Endothelial cell of umbilical vein (primary cell): ENCODE measurements around the gene TMEM253. TPM values are rescaled to one million over a fixed set of nuclear protein-coding genes. Genes with fewer than 3 reads are reported as not detected.

Experiments used
- BruUV-seq: library from RNA; stranded (reverse); fragments of 400-500 nt; replicated peaks from 2 replicates; lab custom pipeline; 2021; lab: Mats Ljungman, UMichigan
- CTCF ChIA-PET: fragments of 300-600, 350-600 bp; sonication (Branson Sonifier 250); formaldehyde crosslinking; loops from one replicate; lab custom pipeline; 2021; ENCODE audit warnings: antibody characterized with exemption, inconsistent platforms; lab: Charles Lee
- POLR2A ChIA-PET: fragments of 300-600, 350-600 bp; sonication (Branson Sonifier 250); formaldehyde crosslinking; loops from one replicate; lab custom pipeline; 2021; ENCODE audit warnings: antibody characterized with exemption, inconsistent platforms; lab: Charles Lee
- DNase-seq: peaks from one replicate; pipeline ENCODE4 v3.0.0-alpha.2; 2011; ENCODE audit warnings: low read depth, low spot score
- FAIRE-seq: peaks from 2 replicates; lab custom pipeline; 2011; peaks lifted over from hg19 to GRCh38; lab: Jason Lieb, UNC
- H2AFZ ChIP-seq: 2 replicates; pipeline ENCODE4 v1.6.0; 2012; ENCODE audit warnings: low read depth, low read length, control low read depth, inconsistent platforms
- H3K27ac ChIP-seq: 2 replicates; pipeline ENCODE4 v1.5.1; 2011; ENCODE audit warnings: low read depth, mild to moderate bottlenecking, control low read depth, low read length, moderate library complexity; ENCODE audit not compliant: insufficient read depth
- H3K27me3 ChIP-seq, 2 experiments: 2 replicates each; pipeline versions ENCODE4 v1.6.0 to v1.6.1; 2011; ENCODE audit warnings: low read length in 2 of 2, mixed read lengths in 1 of 2; ENCODE audit not compliant: control insufficient read depth in 2 of 2, insufficient read depth in 2 of 2
- H3K36me3 ChIP-seq, 2 experiments: 2 replicates in 1 of 2; 3 replicates in 1 of 2; pipeline ENCODE4 v1.5.1; 2011; ENCODE audit warnings: low read length in 2 of 2, mild to moderate bottlenecking in 1 of 2, moderate library complexity in 1 of 2; ENCODE audit not compliant: control insufficient read depth in 2 of 2, insufficient read depth in 2 of 2; ENCODE audit errors: extremely low read depth in 1 of 2
- H3K4me1 ChIP-seq: 3 replicates; pipeline ENCODE4 v1.5.1; 2011; ENCODE audit warnings: mild to moderate bottlenecking, low read length; ENCODE audit not compliant: control insufficient read depth, insufficient read depth; ENCODE audit errors: extremely low read depth
- H3K4me2 ChIP-seq: 2 replicates; pipeline ENCODE4 v1.6.1; 2011; ENCODE audit warnings: low read length, control low read depth, mixed read lengths; ENCODE audit not compliant: insufficient read depth
- H3K4me3 ChIP-seq, 3 experiments: fragments of 200-600 bp in 1 of 3; sonication (generic), shearing (Covaris generic) in 1 of 3; replicated peaks in 1 of 3; 2 replicates each; pipeline ENCODE4 v1.5.1; 2011 to 2016; ENCODE audit warnings: control low read depth in 3 of 3, low read length in 3 of 3, mild to moderate bottlenecking in 2 of 3, inconsistent platforms in 1 of 3, low read depth in 1 of 3, moderate library complexity in 1 of 3; ENCODE audit not compliant: insufficient read depth in 1 of 3
- H3K79me2 ChIP-seq: 2 replicates; pipeline ENCODE4 v1.6.0; 2012; ENCODE audit warnings: low read length, inconsistent platforms; ENCODE audit not compliant: control insufficient read depth, insufficient read depth
- H3K9ac ChIP-seq: replicated peaks from 2 replicates; pipeline ENCODE3; 2011; ENCODE audit warnings: low read length, control low read depth; ENCODE audit not compliant: insufficient read depth; ENCODE audit errors: extremely low read depth
- H3K9me1 ChIP-seq: replicated peaks from 3 replicates; pipeline ENCODE4 v1.6.0; 2011; ENCODE audit warnings: mild to moderate bottlenecking, low read length; ENCODE audit not compliant: control insufficient read depth, insufficient read depth; ENCODE audit errors: extremely low read depth
- H3K9me3 ChIP-seq: replicated peaks from 2 replicates; pipeline ENCODE4 v1.5.1; 2012; ENCODE audit warnings: low read length, inconsistent platforms; ENCODE audit not compliant: control insufficient read depth, insufficient read depth
- H4K20me1 ChIP-seq: replicated peaks from 2 replicates; pipeline ENCODE3; 2011; ENCODE audit warnings: mild to moderate bottlenecking, low read length; ENCODE audit not compliant: control insufficient read depth, insufficient read depth; ENCODE audit errors: extremely low read depth
- CTCF ChIP-seq, 2 donors: IDR thresholded peaks; 1 replicate in 1 of 2; 2 replicates in 1 of 2; pipeline ENCODE4 v1.5.1; 2011; ENCODE audit warnings: low read length in 2 of 2, mild to moderate bottlenecking in 2 of 2, moderate library complexity in 2 of 2, control low read depth in 1 of 2, inconsistent platforms in 1 of 2, low read depth in 1 of 2; ENCODE audit not compliant: insufficient read depth in 1 of 2; ENCODE audit errors: extremely low read depth in 1 of 2
- EZH2 ChIP-seq: IDR thresholded peaks from 2 replicates; pipeline ENCODE4 v1.6.1; 2012; ENCODE audit warnings: borderline replicate concordance, low read depth, mild to moderate bottlenecking, moderate library complexity, low read length, inconsistent platforms; ENCODE audit not compliant: severe bottlenecking
- FOS ChIP-seq: IDR thresholded peaks from 2 replicates; pipeline ENCODE4 v1.6.1; 2011; ENCODE audit warnings: mild to moderate bottlenecking, low read length, moderate library complexity, borderline replicate concordance; ENCODE audit not compliant: insufficient read depth
- GATA2 ChIP-seq: IDR thresholded peaks from 2 replicates; pipeline ENCODE4 v1.7.0; 2011; ENCODE audit warnings: low read depth, mild to moderate bottlenecking, moderate library complexity, mixed read lengths, low read length; ENCODE audit not compliant: insufficient read length, insufficient read depth
- JUN ChIP-seq: IDR thresholded peaks from 2 replicates; pipeline ENCODE4 v1.6.1; 2011; ENCODE audit warnings: borderline replicate concordance, low read depth; ENCODE audit not compliant: insufficient read length, insufficient read depth
- MAX ChIP-seq: IDR thresholded peaks from 2 replicates; pipeline ENCODE4 v1.6.1; 2011; ENCODE audit not compliant: insufficient read depth, insufficient read length
- MYC ChIP-seq: IDR thresholded peaks from one replicate; pipeline ENCODE4 v1.6.1; 2011; ENCODE audit warnings: mild to moderate bottlenecking, low read depth, low read length
- POLR2A ChIP-seq: IDR thresholded peaks from 2 replicates; pipeline ENCODE4 v1.6.1; 2012; ENCODE audit warnings: low read depth, mild to moderate bottlenecking, control low read depth, low read length
- POLR2AphosphoS5 ChIP-seq: IDR thresholded peaks from 2 replicates; pipeline ENCODE4 v1.6.1; 2012; ENCODE audit warnings: low read depth, mild to moderate bottlenecking, control low read depth, low read length, moderate library complexity; ENCODE audit not compliant: insufficient read depth
- dilution Hi-C: fragments of 300-500 bp; cut with MboI; formaldehyde crosslinking; loops from one replicate; pipeline ENCODE4 v1.15.0; 2019; ENCODE audit warnings: low sequenced_read_pairs; ENCODE audit not compliant: extremely low pct_ligation_motif_present
- intact Hi-C: fragments of 100-400 bp; cut with micrococcal nuclease; formaldehyde crosslinking; loops from one replicate; pipeline ENCODE4 v1.10.0; 2022
- polyA plus RNA-seq, 4 experiments: library from polyadenylated mRNA; depleted of rRNA in 3 of 4; stranded (reverse) in 3 of 4; unstranded in 1 of 4; fragments of >200 nt; gene quantifications; 2 replicates each; pipeline versions ENCODE4 v1.2.1 to v1.2.3, GENCODE V29; 2011 to 2012; ENCODE audit warnings: missing spikeins in 1 of 4
- total RNA-seq: library from RNA; stranded (reverse); gene quantifications from 2 replicates; pipeline ENCODE4 v1.2.3, GENCODE V29; 2021

The TMEM253 gene
- total and polyA plus RNA-seq, 2 donors (not counting 3 experiments of a cell fraction or from before 2014, with no cell fraction given) = 0.25 TPM; not detected in 1

GRCh38 chr14:21069388-21070082, 31.3 kb upstream of the TMEM253 start:
- CTCF ChIA-PET = interaction anchor here (0.6 to 4.3 kb wide), 16 partner anchors 10 to 108 kb away, joined by 3 to 203 read pairs (median 6); partner anchors contain the start of gene TMEM253
- H3K27me3 ChIP-seq = peaks cover 21 to 41% of the 10 kb centered on the region in 2 experiments
- dilution Hi-C loops (no loop called here), intact Hi-C loops (no loop called here)
- H3K9me1 ChIP-seq = no peaks in the 10 kb centered on the region
- H4K20me1 ChIP-seq = no peaks in the 10 kb centered on the region
- POLR2A ChIA-PET = no interaction called here
- no peaks in the 10 kb centered on the region for H3K79me2 ChIP-seq
- no peak overlapping the region for H2AFZ ChIP-seq
- H3K36me3 ChIP-seq = peaks cover 0 to 2% of the 10 kb centered on the region in 2 experiments
- H3K4me3 ChIP-seq = peak overlapping the region in 1 of 3 experiments; percentile 54
- TF ChIP-seq POLR2AphosphoS5 = no peak
- peak; percentile 97 for TF ChIP-seq EZH2
- H3K4me2 ChIP-seq = peak overlapping the region; percentile 44
- H3K27ac ChIP-seq = no peak overlapping the region
- FAIRE-seq (no peak), DNase-seq (no peak)
- peaks cover 10% of the 10 kb centered on the region for H3K4me1 ChIP-seq
- H3K9me3 ChIP-seq = no peaks in the 10 kb centered on the region
- H3K9ac ChIP-seq = no peak overlapping the region
- no TSS peak for BruUV-seq

GRCh38 chr14:21070083-21070609, 30.7 kb upstream of the TMEM253 start, which contains the start of gene ARHGEF40:
ARHGEF40 (plus strand) TSS chr14:21070304; CDS start chr14:21070397, 93 bp downstream.
- Histone ChIP-seq H4K20me1 (no peaks in the 10 kb centered on the region), H3K4me2 (peak within 1 kb of the TSS; percentile 58), H2AFZ (peak within 1 kb of the TSS; percentile 31), H3K27ac (no peak within 1 kb of the TSS), H3K9me3 (no peaks in the 10 kb centered on the region), H3K9me1 (no peaks in the 10 kb centered on the region), H3K36me3 (peaks cover 0 to 2% of the 10 kb centered on the region in 2 experiments), H3K4me1 (peaks cover 10% of the 10 kb centered on the region), H3K4me3 (peak within 1 kb of the TSS in 2 of 3 experiments; percentile 54 to 55), H3K27me3 (peaks cover 19 to 38% of the 10 kb centered on the region in 2 experiments), H3K9ac (peak within 1 kb of the TSS; percentile 32), H3K79me2 (no peaks in the 10 kb centered on the region)
- ChIA-PET CTCF (interaction anchor here (0.6 to 3.4 kb wide), 11 partner anchors 9 to 109 kb away, joined by 3 to 49 read pairs (median 6); no protein-coding TSS in a partner anchor), POLR2A (no interaction called here)
- FAIRE-seq (no peak), DNase-seq (peak; percentile 8)
- no TSS peak for BruUV-seq
- dilution Hi-C loops = no loop called here
- intact Hi-C loops = no loop called here
- TF ChIP-seq POLR2A (no peak), CTCF (IDR thresholded peaks at IDR 0.05; ENCODE audit: extremely low read depth in 1 of 2, insufficient read depth in 1 of 2, low read depth in 1 of 2, low read length in 2 of 2) (no peak), MYC (no peak), POLR2AphosphoS5 (no peak), FOS (no peak), EZH2 (no peak), GATA2 (no peak), MAX (no peak), JUN (no peak)
